GM12878 (cell line): ENCODE measurements around the gene PARK7. TPM values are rescaled to one million over a fixed set of nuclear protein-coding genes. Genes with fewer than 3 reads are reported as not detected.

ENCODE experiments used
- ATAC-seq: fragments of 200-7000 bp; cut with Tn5 transposase; 3 replicates; pipeline ENCODE4 v1.9.1; 2020; ENCODE audit warnings: mild to moderate bottlenecking, moderate library complexity
- BruUV-seq: library from RNA; stranded (reverse); fragments of 400-500 nt; replicated peaks from 2 replicates; lab custom pipeline; 2021; lab: Mats Ljungman, UMichigan
- CTCF ChIA-PET: fragments of 300-600 bp; sonication (Branson Sonifier 250); formaldehyde crosslinking; extraction: SDS; loops from one replicate; lab custom pipeline; 2021; ENCODE audit warnings: inconsistent platforms; lab: Yijun Ruan, JAX
- POLR2A ChIA-PET: fragments of 350-600 bp; formaldehyde crosslinking; extraction: SDS; loops from one replicate; lab custom pipeline; 2021; ENCODE audit warnings: inconsistent platforms; lab: Charles Lee
- RAD21 ChIA-PET: fragments of 300-600 bp; sonication (Branson Sonifier 250); formaldehyde crosslinking; loops from one replicate; lab custom pipeline; 2023; ENCODE audit warnings: antibody characterized with exemption; ENCODE audit not compliant: unreplicated experiment; lab: Charles Lee
- SMC1A ChIA-PET: fragments of 300-600 bp; sonication (Branson Sonifier 250); formaldehyde crosslinking; loops from one replicate; lab custom pipeline; 2023; ENCODE audit not compliant: unreplicated experiment, uncharacterized antibody; lab: Charles Lee
- DNase-seq: peaks from one replicate; pipeline ENCODE4 v3.0.0-alpha.2; 2011; ENCODE audit warnings: low read depth, low spot score
- FAIRE-seq: peaks from 3 replicates; lab custom pipeline; 2011; peaks lifted over from hg19 to GRCh38; lab: Jason Lieb, UNC
- H2AFZ ChIP-seq: 2 replicates; pipeline ENCODE4 v1.6.0; 2011; ENCODE audit warnings: low read depth, low read length, control low read depth; ENCODE audit not compliant: control insufficient read depth
- H3K27ac ChIP-seq: 2 replicates; pipeline ENCODE4 v1.5.1; 2011; ENCODE audit warnings: control low read depth; ENCODE audit not compliant: control insufficient read depth, insufficient read depth
- H3K27me3 ChIP-seq, 2 experiments: replicated peaks in 1 of 2; 2 replicates each; pipeline versions ENCODE4 v1.6.0 to v1.6.1; 2011; ENCODE audit warnings: low read length in 1 of 2; ENCODE audit not compliant: control insufficient read depth in 2 of 2, insufficient read depth in 2 of 2
- H3K36me3 ChIP-seq, 2 experiments: 2 replicates each; pipeline ENCODE4 v1.5.1; 2011; ENCODE audit warnings: low read length in 1 of 2; ENCODE audit not compliant: control insufficient read depth in 2 of 2, insufficient read depth in 2 of 2
- H3K4me1 ChIP-seq: 2 replicates; pipeline ENCODE4 v1.6.1; 2011; ENCODE audit warnings: mild to moderate bottlenecking, low read length, moderate library complexity, mixed read lengths; ENCODE audit not compliant: control insufficient read depth, insufficient read depth
- H3K4me2 ChIP-seq: 2 replicates; pipeline ENCODE4 v1.6.0; 2011; ENCODE audit warnings: control low read depth; ENCODE audit not compliant: control insufficient read depth, insufficient read depth
- H3K4me3 ChIP-seq: fragments of 200-600 bp; sonication (generic); 2 replicates; pipeline ENCODE4 v1.5.1; 2016
- H3K79me2 ChIP-seq: 2 replicates; pipeline ENCODE4 v1.6.0; 2011; ENCODE audit warnings: low read length; ENCODE audit not compliant: control insufficient read depth, insufficient read depth
- H3K9ac ChIP-seq: 2 replicates; pipeline ENCODE4 v1.8.0; 2011; ENCODE audit warnings: low read length, control low read depth, mixed read lengths; ENCODE audit not compliant: control insufficient read depth, insufficient read depth
- H3K9me3 ChIP-seq: replicated peaks from 3 replicates; pipeline ENCODE4 v1.5.1; 2011; ENCODE audit warnings: mild to moderate bottlenecking, low read length; ENCODE audit not compliant: control insufficient read depth, insufficient read depth
- H4K20me1 ChIP-seq: 2 replicates; pipeline ENCODE4 v1.6.0; 2011; ENCODE audit not compliant: control insufficient read depth, insufficient read depth
- BACH1 ChIP-seq: fragments of 450-650 bp; IDR thresholded peaks from 2 replicates; pipeline ENCODE4 v1.6.1; 2017; ENCODE audit warnings: mild to moderate bottlenecking, borderline replicate concordance
- CUX1 ChIP-seq: IDR thresholded peaks from 2 replicates; pipeline ENCODE4 v1.6.1; 2012; ENCODE audit warnings: improper control_type of control experiment, low read depth, low read length; ENCODE audit not compliant: insufficient replicate concordance
- RCOR1 ChIP-seq: conservative IDR thresholded peaks from 2 replicates; pipeline ENCODE4 v1.6.1; 2012; ENCODE audit warnings: low read depth, low read length, improper control_type of control experiment
- RFX5 ChIP-seq: IDR thresholded peaks from 2 replicates; pipeline ENCODE4 v1.6.1; 2011; ENCODE audit warnings: low read depth, low read length, improper control_type of control experiment
- SIN3A ChIP-seq: IDR thresholded peaks from 2 replicates; pipeline ENCODE4 v1.6.1; 2012; ENCODE audit warnings: low read depth, low read length, improper control_type of control experiment
- TARDBP ChIP-seq: IDR thresholded peaks from 2 replicates; pipeline ENCODE4 v1.6.1; 2016; ENCODE audit warnings: borderline replicate concordance
- WGBS: methylation state at CpG from one replicate; pipeline ENCODE4 v1.1.6; 2016; ENCODE audit warnings: low lambda C conversion rate; ENCODE audit not compliant: insufficient replicate concordance, insufficient coverage; ENCODE audit errors: missing lambda C conversion rate; 5-methylcytosine and 5-hydroxymethylcytosine counted together
- in situ Hi-C: fragments of 300-500 bp; cut with MboI; formaldehyde crosslinking; loops from 9 replicates; pipeline ENCODE4 v1.14.3; 2018; ENCODE audit warnings: mixed read lengths
- intact Hi-C: fragments of 100-400 bp; cut with micrococcal nuclease; formaldehyde crosslinking; loops from one replicate; pipeline ENCODE4 v1.14.2; 2022; ENCODE audit not compliant: unreplicated experiment
- polyA plus RNA-seq, 11 experiments: library from polyadenylated mRNA; depleted of rRNA in 4 of 11; unstranded in 6 of 11; stranded (reverse) in 5 of 11; fragments of >200 nt; fragmentation: Nextera tagmentation in 4 of 11; fragmentation: Illumina TruSeq in 1 of 11; extraction: Ambion mirVana in 4 of 11; extraction: Trizol in 1 of 11; gene quantifications; 1 replicate in 1 of 11; 2 replicates in 10 of 11; pipeline versions ENCODE4 v1.2.1 to v1.2.3, GENCODE V29; 2011 to 2016; ENCODE audit warnings: inconsistent platforms in 2 of 11, missing spikeins in 2 of 11, low read depth in 1 of 11
- total RNA-seq, 4 experiments: library from RNA; depleted of rRNA in 3 of 4; stranded (reverse); fragments of >200 nt in 3 of 4; fragmentation: Illumina TruSeq in 1 of 4; extraction: Trizol in 1 of 4; gene quantifications; 2 replicates each; pipeline versions ENCODE4 v1.2.1 to v1.2.3, GENCODE V29; 2013 to 2021

Gene PARK7
- total and polyA plus RNA-seq, 10 of the 15 experiments (the other 5 are each of a cell fraction or from before 2014, with no cell fraction given): 267 to 1,056 (median 495) TPM

- intact Hi-C loops: no loop called here
- no TSS peak for BruUV-seq
- H3K79me2 ChIP-seq: no peaks in the 10 kb centered on the region
- CTCF ChIA-PET: interaction anchor here (1.0 kb wide), 1 partner anchor 417 kb away, joined by 5 read pairs; no protein-coding TSS in a partner anchor
- ATAC-seq (no peak), FAIRE-seq (no peak), DNase-seq (no peak)
- no peaks in the 10 kb centered on the region for H3K27me3 ChIP-seq
- H2AFZ ChIP-seq: no peak overlapping the region
- no peak overlapping the region for H3K9ac ChIP-seq
- no peak overlapping the region for H3K4me2 ChIP-seq
- in situ Hi-C loops: no loop called here
- no peak overlapping the region for H3K4me3 ChIP-seq
- TF ChIP-seq RCOR1: no peak
- TF ChIP-seq RFX5: no peak
- TF ChIP-seq CUX1: no peak
- no peak for TF ChIP-seq TARDBP
- TF ChIP-seq SIN3A: no peak
- no peak for TF ChIP-seq BACH1
- RAD21 ChIA-PET: no interaction called here
- WGBS: 0% methylated on average over 2 of the region's 2 CpGs
- SMC1A ChIA-PET: interaction anchor here (1.3 to 1.4 kb wide), 2 partner anchors 8 to 10 kb away, joined by 5 to 6 read pairs; partner anchors contain the start of gene TNFRSF9
- no peak overlapping the region for H3K27ac ChIP-seq
- no peaks in the 10 kb centered on the region for H4K20me1 ChIP-seq
- H3K4me1 ChIP-seq: peaks cover 12% of the 10 kb centered on the region
- no peaks in the 10 kb centered on the region for H3K9me3 ChIP-seq
- POLR2A ChIA-PET: no interaction called here
- no peaks in the 10 kb centered on the region for H3K36me3 ChIP-seq
These were observed 30.1 kb upstream of the PARK7 start for GRCh38 chr1:7931446-7931812.
